ENCODE measurements around the gene CACNA1D.

Gene CACNA1D

GRCh38 chr3:53842436-53843194 lies 348.2 kb downstream of the CACNA1D start:
- DNase-seq (ENCODE audit: low read depth in 2 of 2, low spot score in 1 of 2): no peak

GRCh38 chr3:53843195-53844177 lies 349.1 kb downstream of the CACNA1D start:
- no peak for DNase-seq (ENCODE audit: low read depth in 2 of 2, low spot score in 1 of 2)

GRCh38 chr3:53844262-53845102 lies 350.1 kb downstream of the CACNA1D start:
- DNase-seq (ENCODE audit: low read depth in 2 of 2, low spot score in 1 of 2): no peak

- no peak for DNase-seq (ENCODE audit: low read depth in 2 of 2, low spot score in 1 of 2)
Observed at GRCh38 chr3:53845103-53845880, 350.9 kb downstream of the CACNA1D start.

- no peak for DNase-seq (ENCODE audit: low read depth in 2 of 2, low spot score in 1 of 2)
Observed at GRCh38 chr3:53845881-53846133, 351.4 kb downstream of the CACNA1D start.

- no peak for DNase-seq (ENCODE audit: low read depth in 2 of 2, low spot score in 1 of 2)
Observed at GRCh38 chr3:53846134-53846850, 351.9 kb downstream of the CACNA1D start, which contains the start of the genes CHDH and IL17RB. Gene CHDH (minus strand): TSS chr3:53846419. CDS start chr3:53824008, 22,411 bp downstream. Gene IL17RB (plus strand): TSS chr3:53846568. CDS start chr3:53846589, 21 bp downstream.

GRCh38 chr3:53846851-53847155 lies 352.4 kb downstream of the CACNA1D start:
- DNase-seq (ENCODE audit: low read depth in 2 of 2, low spot score in 1 of 2): no peak

GRCh38 chr3:53849916-53850315 lies 355.5 kb downstream of the CACNA1D start:
- DNase-seq (ENCODE audit: low read depth in 2 of 2, low spot score in 1 of 2): no peak

GRCh38 chr3:53850895-53851294 lies 356.5 kb downstream of the CACNA1D start:
- DNase-seq (ENCODE audit: low read depth in 2 of 2, low spot score in 1 of 2): no peak

- no peak for DNase-seq (ENCODE audit: low read depth in 2 of 2, low spot score in 1 of 2)
Observed at GRCh38 chr3:53856964-53857363, 362.6 kb downstream of the CACNA1D start.

- DNase-seq (ENCODE audit: low read depth in 2 of 2, low spot score in 1 of 2): no peak
Observed at GRCh38 chr3:53858096-53858741, 363.8 kb downstream of the CACNA1D start.

GRCh38 chr3:53859178-53859577 lies 364.8 kb downstream of the CACNA1D start:
- DNase-seq (ENCODE audit: low read depth in 2 of 2, low spot score in 1 of 2): no peak

GRCh38 chr3:53860196-53860595 lies 365.8 kb downstream of the CACNA1D start:
- no peak for DNase-seq (ENCODE audit: low read depth in 2 of 2, low spot score in 1 of 2)

- no peak for DNase-seq (ENCODE audit: low read depth in 2 of 2, low spot score in 1 of 2)
Observed at GRCh38 chr3:53862241-53862640, 367.8 kb downstream of the CACNA1D start.

- DNase-seq (ENCODE audit: low read depth in 2 of 2, low spot score in 1 of 2): no peak
Observed at GRCh38 chr3:53863145-53863544, 368.7 kb downstream of the CACNA1D start.

Data from stimulated activated CD8-positive, alpha-beta memory T cell treated with anti-CD3 and anti-CD28 coated beads, Interleukin-4, amount 100 ng/mL, for 4 hours (primary cell).